ENCODE measurements around the gene CLCN5.

DNA sequence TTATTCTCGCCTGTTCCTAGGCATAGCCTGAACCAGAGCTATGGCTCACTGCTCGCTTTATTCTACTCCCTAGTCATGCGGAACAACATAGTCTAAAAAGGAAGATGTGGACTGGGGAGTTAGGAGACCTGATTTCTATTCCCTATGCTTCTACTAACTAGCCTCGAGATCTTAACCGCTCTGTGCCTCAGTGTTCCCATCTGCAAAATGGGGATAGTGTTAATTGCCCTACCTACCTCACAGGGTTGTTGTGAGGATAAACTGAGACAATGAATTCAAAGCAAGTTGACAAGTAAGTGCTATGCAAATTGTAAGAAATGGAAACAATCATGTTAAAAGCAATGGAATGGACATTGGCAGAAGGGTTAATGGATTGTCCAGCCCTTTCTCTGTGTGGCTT is 176.4 kb downstream of the CLCN5 start:
- TF ChIP-seq POLR2AphosphoS5 (IDR thresholded peaks at IDR 0.05; ENCODE audit: low read depth, low read length) (no peak), POLR2A (IDR thresholded peaks at IDR 0.05; ENCODE audit: low read depth, low read length) (no peak)
